ENCODE results near the gene COQ8A.
"Not testable (repeated sequence)": the region's sequence is repeated elsewhere in the genome, so short reads cannot be mapped to it uniquely, and the experiment has no call there.

COQ8A gene

GRCh38 chr1:226995365-226996332 lies 55.6 kb downstream of the COQ8A start:
- FAIRE-seq = peak; percentile 88
- DNase-seq (ENCODE audit: extremely low spot score, insufficient read length, low read depth) = peak; percentile 38

- not testable (repeated sequence) for FAIRE-seq; DNase-seq (ENCODE audit: extremely low spot score, insufficient read length, low read depth)
Measured at GRCh38 chr1:226999579-226999978, 59.5 kb downstream of the COQ8A start.

- no peak for DNase-seq (ENCODE audit: extremely low spot score, insufficient read length, low read depth)
- FAIRE-seq = no peak
Measured at GRCh38 chr1:227002531-227003049, 62.5 kb downstream of the COQ8A start.

- FAIRE-seq = no peak
- DNase-seq (ENCODE audit: extremely low spot score, insufficient read length, low read depth) = no peak
Measured at GRCh38 chr1:227003165-227003564, 63.1 kb downstream of the COQ8A start.

- no peak for FAIRE-seq
- no peak for DNase-seq (ENCODE audit: extremely low spot score, insufficient read length, low read depth)
Measured at GRCh38 chr1:227004796-227005195, 64.7 kb downstream of the COQ8A start.

- FAIRE-seq (no peak), DNase-seq (ENCODE audit: extremely low spot score, insufficient read length, low read depth) (no peak)
Measured at GRCh38 chr1:227006226-227006796, 66.2 kb downstream of the COQ8A start.

- DNase-seq (ENCODE audit: extremely low spot score, insufficient read length, low read depth) = no peak
- no peak for FAIRE-seq
Measured at GRCh38 chr1:227009937-227010336, 69.8 kb downstream of the COQ8A start.

- FAIRE-seq (no peak), DNase-seq (ENCODE audit: extremely low spot score, insufficient read length, low read depth) (no peak)
Measured at GRCh38 chr1:227010645-227011044, 70.6 kb downstream of the COQ8A start.

- DNase-seq (ENCODE audit: extremely low spot score, insufficient read length, low read depth) (no peak), FAIRE-seq (no peak)
Measured at GRCh38 chr1:227016990-227017389, 76.9 kb downstream of the COQ8A start.

- DNase-seq (ENCODE audit: extremely low spot score, insufficient read length, low read depth) = no peak
Measured at GRCh38 chr1:227032396-227032795, 92.3 kb downstream of the COQ8A start.

GRCh38 chr1:227033880-227034279 lies 93.8 kb downstream of the COQ8A start:
- DNase-seq (ENCODE audit: extremely low spot score, insufficient read length, low read depth) (no peak), FAIRE-seq (no peak)

More at GRCh38 chr1:227032396-227032795, 92.3 kb downstream of the COQ8A start:
- FAIRE-seq = no peak

GRCh38 chr1:227035316-227035715 lies 95.2 kb downstream of the COQ8A start:
- DNase-seq (ENCODE audit: extremely low spot score, insufficient read length, low read depth) (no peak), FAIRE-seq (no peak)

GRCh38 chr1:227037121-227037520 lies 97.0 kb downstream of the COQ8A start:
- FAIRE-seq = no peak
- no peak for DNase-seq (ENCODE audit: extremely low spot score, insufficient read length, low read depth)

Data from GM18507 (cell line).